GM23248 (cell line): ENCODE results near the gene RSPH3.

Experiments used
- EZH2 ChIP-seq: fragments of 200-600 bp; sonication (generic); IDR thresholded peaks from 2 replicates; pipeline ENCODE4 v1.6.1; 2018; ENCODE audit warnings: antibody characterized with exemption, mild to moderate bottlenecking; ENCODE audit not compliant: insufficient read depth, poor library complexity, severe bottlenecking
- EZH2phosphoT487 ChIP-seq: fragments of 200-600 bp; sonication (generic); IDR thresholded peaks from 2 replicates; pipeline ENCODE4 v1.6.1; 2018; ENCODE audit warnings: antibody characterized with exemption, moderate library complexity, mild to moderate bottlenecking, low read depth; ENCODE audit not compliant: insufficient read depth

GRCh38 chr6:158959552-158959951 is 40.5 kb downstream of the RSPH3 start:
- TF ChIP-seq EZH2 (no peak), EZH2phosphoT487 (no peak)
